GM12892 (cell line): ENCODE results near the gene BHLHE40.

ENCODE experiments used
- POLR2A ChIP-seq: IDR thresholded peaks from 2 replicates; pipeline ENCODE4 v1.6.1; 2011; ENCODE audit warnings: low read depth, low read length, control low read depth
- POLR2AphosphoS5 ChIP-seq: IDR thresholded peaks from 2 replicates; pipeline ENCODE4 v1.6.1; 2011; ENCODE audit warnings: low read depth, low read length, control low read depth

- TF ChIP-seq POLR2A (no peak), POLR2AphosphoS5 (no peak)
Measured at GRCh38 chr3:5015056-5015455, 35.8 kb downstream of the BHLHE40 start.
